Activated CD4-positive, CD25-positive, alpha-beta regulatory T cell treated with anti-CD3 and anti-CD28 coated beads, Interleukin-2, amount 50 U/mL, for 16 hours (primary cell): ENCODE results near the gene SCRN2.

Source experiments
- DNase-seq: peaks from one replicate; pipeline ENCODE4 v3.0.0-alpha.2; 2020; ENCODE audit warnings: low read depth, low spot score

SCRN2 gene

GRCh38 chr17:47872019-47872650 lies 31.1 kb upstream of the SCRN2 start:
- no peak for DNase-seq

GRCh38 chr17:47871048-47871447 lies 30.0 kb upstream of the SCRN2 start:
- DNase-seq: no peak

GRCh38 chr17:47870056-47870455 lies 29.0 kb upstream of the SCRN2 start:
- no peak for DNase-seq

GRCh38 chr17:47869114-47869513 lies 28.0 kb upstream of the SCRN2 start:
- DNase-seq: no peak

GRCh38 chr17:47867813-47868533 lies 26.9 kb upstream of the SCRN2 start:
- no peak for DNase-seq

GRCh38 chr17:47866941-47867340 lies 25.9 kb upstream of the SCRN2 start:
- no peak for DNase-seq

- DNase-seq: no peak
Observed at GRCh38 chr17:47864791-47865216, 23.7 kb upstream of the SCRN2 start.

GRCh38 chr17:47862621-47863440 lies 21.8 kb upstream of the SCRN2 start:
- DNase-seq: no peak

GRCh38 chr17:47860386-47860785 lies 19.3 kb upstream of the SCRN2 start:
- DNase-seq: no peak

GRCh38 chr17:47857551-47858455 lies 16.7 kb upstream of the SCRN2 start:
- DNase-seq: no peak

- DNase-seq: no peak
Observed at GRCh38 chr17:47856830-47857229, 15.8 kb upstream of the SCRN2 start.

GRCh38 chr17:47855737-47856136 lies 14.7 kb upstream of the SCRN2 start:
- DNase-seq: no peak

GRCh38 chr17:47853616-47854015 lies 12.5 kb upstream of the SCRN2 start:
- no peak for DNase-seq

- no peak for DNase-seq
Observed at GRCh38 chr17:47852113-47852949, 11.3 kb upstream of the SCRN2 start.

GRCh38 chr17:47851764-47852112 lies 10.7 kb upstream of the SCRN2 start:
- no peak for DNase-seq

- peak; percentile 11 for DNase-seq
Observed at GRCh38 chr17:47850692-47851573, 9.9 kb upstream of the SCRN2 start, which contains the start of gene SP6. Gene SP6 (minus strand): TSS chr17:47851163. CDS start chr17:47848429, 2,734 bp downstream.

- DNase-seq: no peak
Observed at GRCh38 chr17:47850373-47850691, 9.3 kb upstream of the SCRN2 start.

GRCh38 chr17:47848198-47848513 lies 7.1 kb upstream of the SCRN2 start:
- DNase-seq: no peak

- no peak for DNase-seq
Observed at GRCh38 chr17:47847341-47848197, 6.5 kb upstream of the SCRN2 start.
